Muscle layer of colon (tissue), 2 donors: ENCODE measurements around the gene PPP2R2C.
A peak's percentile ranks its signal among the peaks of the same experiment; 100 is the strongest.

Experiments
- H3K27ac ChIP-seq: one replicate; pipeline ENCODE4 v1.7.0; 2013; ENCODE audit warnings: low read depth, mild to moderate bottlenecking, low read length, moderate library complexity
- H3K27me3 ChIP-seq, 2 donors: one replicate each; pipeline ENCODE4 v1.7.0; 2013; ENCODE audit warnings: low read length in 2 of 2, mild to moderate bottlenecking in 2 of 2; ENCODE audit not compliant: insufficient read depth in 2 of 2, control insufficient read depth in 1 of 2
- H3K36me3 ChIP-seq: one replicate; pipeline ENCODE4 v1.7.0; 2013; ENCODE audit warnings: mild to moderate bottlenecking, low read length; ENCODE audit not compliant: insufficient read depth
- H3K4me1 ChIP-seq: one replicate; pipeline ENCODE4 v1.7.0; 2013; ENCODE audit warnings: mild to moderate bottlenecking, low read length; ENCODE audit not compliant: insufficient read depth
- H3K4me3 ChIP-seq, 2 donors: one replicate each; pipeline ENCODE4 v1.7.0; 2013; ENCODE audit warnings: low read length in 2 of 2, low read depth in 1 of 2, mild to moderate bottlenecking in 1 of 2, moderate library complexity in 1 of 2
- H3K9ac ChIP-seq: one replicate; pipeline ENCODE4 v1.7.0; 2013; ENCODE audit warnings: low read length
- H3K9me3 ChIP-seq: one replicate; pipeline ENCODE4 v1.7.0; 2013; ENCODE audit warnings: mild to moderate bottlenecking, low read length
- donor health status: abdominal sarcoma.
- donor health status: Adenocarcinoma of cecum.

PPP2R2C gene

GRCh38 chr4:6324999-6325787 lies 147.2 kb downstream of the PPP2R2C start:
- Histone ChIP-seq H3K9me3 (no peaks in the 10 kb centered on the region), H3K36me3 (no peaks in the 10 kb centered on the region), H3K9ac (no peak overlapping the region), H3K4me3 (no peak overlapping the region), H3K4me1 (no peaks in the 10 kb centered on the region), H3K27ac (no peak overlapping the region), H3K27me3 (peaks cover 0 to 9% of the 10 kb centered on the region in 2 donors)

DNA sequence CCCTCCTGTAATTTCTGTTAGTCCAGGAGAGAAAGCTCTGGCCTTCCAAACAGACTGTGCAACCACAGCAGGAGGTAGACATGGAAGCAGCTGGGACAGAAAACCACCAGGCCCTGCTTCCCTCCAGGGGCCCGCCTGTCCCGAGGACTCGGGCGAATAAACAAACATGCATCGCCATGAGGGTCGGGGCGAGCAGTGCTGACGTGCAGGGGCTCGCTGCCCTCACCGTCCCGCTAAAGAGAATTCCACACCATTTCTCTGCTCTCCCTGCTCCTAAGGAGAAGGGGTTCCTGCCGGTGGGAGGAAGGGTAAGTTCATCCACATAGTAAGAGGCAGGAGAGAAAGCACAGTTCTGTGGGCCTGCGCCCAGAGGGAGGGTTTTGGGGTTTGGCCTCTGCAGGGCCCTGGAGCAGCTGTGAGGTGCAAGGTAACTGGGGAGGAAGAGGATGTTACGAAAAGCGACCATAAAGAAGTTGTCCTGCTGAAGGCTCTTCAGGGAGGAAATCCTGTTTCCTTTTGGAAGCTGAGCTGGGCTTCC lies 147.9 kb downstream of the PPP2R2C start:
- Histone ChIP-seq H3K9me3 (no peaks in the 10 kb centered on the region), H3K4me3 (no peak overlapping the region), H3K27me3 (peaks cover 0 to 9% of the 10 kb centered on the region in 2 donors), H3K36me3 (no peaks in the 10 kb centered on the region), H3K9ac (no peak overlapping the region), H3K27ac (no peak overlapping the region), H3K4me1 (no peaks in the 10 kb centered on the region)

DNA sequence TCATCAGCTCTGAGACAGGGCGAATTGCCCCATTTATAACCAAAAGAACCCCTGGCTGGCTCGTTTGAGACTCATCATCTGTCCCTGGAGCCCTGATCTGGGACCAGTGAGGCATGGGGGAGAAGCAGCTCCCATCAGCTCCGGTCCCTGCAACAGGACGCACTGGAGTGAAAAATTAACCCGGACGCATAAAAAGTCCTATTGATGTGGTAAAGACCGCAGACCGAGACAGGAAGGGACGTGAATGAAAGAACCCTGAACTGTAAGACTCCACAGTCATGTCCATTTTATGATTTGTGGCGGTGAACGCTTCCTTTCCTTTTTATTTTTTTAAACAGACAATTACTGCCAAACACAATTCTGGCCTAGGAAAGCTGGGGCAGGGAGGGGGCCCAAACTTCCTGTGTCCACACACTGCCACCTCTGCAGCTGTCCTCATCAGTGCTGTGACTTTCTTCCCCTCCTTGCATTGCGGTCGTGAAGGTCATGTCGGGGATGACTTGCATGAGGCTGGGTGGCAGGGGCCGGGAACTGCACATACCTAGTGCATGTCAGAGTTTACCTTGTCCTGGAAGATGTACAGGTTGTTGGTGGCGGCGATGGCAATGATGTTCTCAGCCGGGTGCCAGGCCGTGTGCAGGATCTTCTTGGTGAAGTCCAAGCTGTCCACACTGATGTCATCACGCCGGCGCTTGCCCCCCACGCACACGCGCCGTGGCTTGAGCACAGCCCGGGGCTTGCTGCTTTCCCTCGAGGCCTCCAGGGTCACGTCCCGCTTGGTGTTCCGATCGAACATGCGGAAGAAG lies 149.4 kb downstream of the PPP2R2C start:
- Histone ChIP-seq H3K4me3 (no peak overlapping the region), H3K36me3 (no peaks in the 10 kb centered on the region), H3K27ac (no peak overlapping the region), H3K4me1 (no peaks in the 10 kb centered on the region), H3K9ac (no peak overlapping the region), H3K9me3 (no peaks in the 10 kb centered on the region), H3K27me3 (peaks cover 0 to 7% of the 10 kb centered on the region in 2 donors)

DNA sequence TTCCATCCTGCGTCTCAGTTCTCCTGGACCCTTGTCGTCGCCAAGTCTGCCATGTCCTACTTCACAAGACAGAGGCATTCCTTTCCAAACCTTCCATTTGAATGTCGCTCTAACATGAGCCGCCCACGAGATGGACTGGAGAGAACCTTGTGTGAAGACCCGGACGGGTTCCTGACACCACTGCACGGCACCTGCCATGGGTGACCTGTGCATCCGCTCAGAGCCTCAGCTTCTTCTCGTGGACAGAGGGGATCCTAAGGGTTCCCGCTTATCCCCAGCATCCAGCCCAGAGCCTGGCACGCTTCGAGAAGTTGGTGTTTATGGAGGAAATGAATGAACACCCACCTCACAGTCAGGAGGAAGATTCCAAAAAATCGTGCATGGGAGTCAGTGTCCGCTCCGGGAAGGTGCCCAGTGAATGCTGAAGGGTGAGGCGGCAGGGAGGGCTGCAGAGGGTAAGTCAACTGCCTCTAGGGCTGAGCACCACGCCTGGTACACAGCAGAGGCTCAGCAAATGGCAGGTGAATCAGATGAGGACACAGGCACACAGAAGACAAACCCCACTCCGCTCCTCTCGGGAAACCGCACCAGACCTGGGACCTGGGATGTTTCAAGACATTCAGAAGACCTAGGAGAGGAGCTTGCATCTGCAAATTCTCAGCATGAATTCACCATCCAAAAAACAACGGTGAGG lies 150.2 kb downstream of the PPP2R2C start:
- Histone ChIP-seq H3K9ac (no peak overlapping the region), H3K27ac (no peak overlapping the region), H3K36me3 (no peaks in the 10 kb centered on the region), H3K4me1 (no peaks in the 10 kb centered on the region), H3K4me3 (no peak overlapping the region), H3K9me3 (no peaks in the 10 kb centered on the region), H3K27me3 (no peaks in the 10 kb centered on the region)

GRCh38 chr4:6321361-6321760 lies 151.1 kb downstream of the PPP2R2C start:
- Histone ChIP-seq H3K4me1 (no peaks in the 10 kb centered on the region), H3K36me3 (no peaks in the 10 kb centered on the region), H3K9ac (no peak overlapping the region), H3K27me3 (no peaks in the 10 kb centered on the region), H3K27ac (no peak overlapping the region), H3K4me3 (no peak overlapping the region), H3K9me3 (no peaks in the 10 kb centered on the region)

DNA sequence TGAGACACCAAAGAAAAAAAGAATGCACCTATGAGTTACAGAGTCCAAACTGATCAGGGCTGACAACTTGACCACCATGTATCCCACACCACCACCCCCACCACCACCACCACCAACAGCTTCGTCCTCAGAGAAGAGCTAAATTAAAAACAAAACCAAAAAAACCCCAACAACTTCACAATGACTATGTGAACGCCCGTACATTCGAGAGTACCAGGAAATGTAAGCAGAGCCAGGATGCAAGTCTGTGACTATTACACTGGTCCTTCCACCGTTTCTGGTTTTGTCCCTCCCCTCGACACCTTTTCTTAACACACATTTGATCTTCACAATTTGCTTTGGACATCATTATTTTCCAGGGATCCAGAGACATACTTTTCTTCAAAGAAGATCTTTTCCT lies 151.8 kb downstream of the PPP2R2C start:
- Histone ChIP-seq H3K4me1 (no peaks in the 10 kb centered on the region), H3K9ac (no peak overlapping the region), H3K27me3 (no peaks in the 10 kb centered on the region), H3K4me3 (no peak overlapping the region), H3K27ac (no peak overlapping the region), H3K9me3 (no peaks in the 10 kb centered on the region), H3K36me3 (no peaks in the 10 kb centered on the region)

DNA sequence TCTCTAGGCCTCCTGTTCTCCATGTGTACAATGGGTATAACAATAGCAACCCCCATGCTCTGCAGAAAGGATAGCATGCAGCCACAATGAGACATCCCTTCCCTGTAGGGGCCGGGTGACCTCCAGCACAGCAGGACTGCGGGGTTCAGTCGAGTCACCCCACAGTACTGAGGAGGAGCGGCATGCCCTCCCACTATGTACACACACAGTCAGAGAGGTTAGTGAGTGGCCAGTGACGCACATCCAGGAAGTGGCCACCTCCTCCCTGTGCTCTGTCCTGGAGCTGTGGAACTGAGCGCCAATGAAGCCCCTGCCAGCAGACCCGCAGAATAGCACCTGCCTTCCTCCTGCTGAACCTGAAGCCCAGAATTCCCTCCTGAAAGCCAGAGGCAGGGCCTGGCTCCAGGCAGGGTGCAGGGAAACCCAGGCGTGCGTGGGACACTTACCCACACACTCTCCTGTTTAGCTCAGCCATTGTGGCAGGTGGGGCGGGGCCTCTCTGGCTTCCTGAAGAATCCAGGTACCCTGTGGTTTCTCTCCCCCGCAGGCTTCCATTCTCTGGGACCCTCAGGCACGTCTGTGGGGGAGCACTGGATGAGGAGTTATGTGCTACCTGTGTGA lies 152.8 kb downstream of the PPP2R2C start:
- Histone ChIP-seq H3K27me3 (no peaks in the 10 kb centered on the region), H3K27ac (no peak overlapping the region), H3K36me3 (no peaks in the 10 kb centered on the region), H3K4me1 (no peaks in the 10 kb centered on the region), H3K9ac (no peak overlapping the region), H3K9me3 (no peaks in the 10 kb centered on the region), H3K4me3 (no peak overlapping the region)

DNA sequence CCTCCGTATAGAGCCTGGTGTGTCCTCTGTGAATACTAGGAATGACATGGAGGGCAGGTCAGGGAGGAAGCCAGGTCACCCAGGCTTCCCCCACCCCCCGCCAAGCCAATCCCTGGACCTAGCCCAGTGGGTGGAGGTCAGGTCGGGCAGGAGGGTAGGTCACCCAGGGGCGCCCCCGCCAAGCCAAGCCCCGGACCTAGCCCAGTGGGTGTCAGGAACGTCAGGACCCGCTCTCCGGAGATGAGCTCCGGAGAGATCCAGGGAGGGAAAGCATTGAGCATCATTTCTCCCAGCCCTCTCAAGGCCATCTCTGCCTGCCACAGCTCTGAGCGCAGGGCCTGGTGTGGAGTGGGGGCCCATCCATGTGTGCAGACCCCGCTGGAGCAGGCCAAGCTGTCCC lies 154.2 kb downstream of the PPP2R2C start:
- H3K36me3 ChIP-seq: no peaks in the 10 kb centered on the region
- H3K9ac ChIP-seq: no peak overlapping the region
- H3K4me1 ChIP-seq: no peaks in the 10 kb centered on the region
- H3K4me3 ChIP-seq: no peak overlapping the region
- H3K9me3 ChIP-seq: no peaks in the 10 kb centered on the region
- H3K27ac ChIP-seq: no peak overlapping the region
- H3K27me3 ChIP-seq: no peaks in the 10 kb centered on the region

GRCh38 chr4:6316461-6317003 lies 155.9 kb downstream of the PPP2R2C start:
- no peak overlapping the region for H3K27ac ChIP-seq

DNA sequence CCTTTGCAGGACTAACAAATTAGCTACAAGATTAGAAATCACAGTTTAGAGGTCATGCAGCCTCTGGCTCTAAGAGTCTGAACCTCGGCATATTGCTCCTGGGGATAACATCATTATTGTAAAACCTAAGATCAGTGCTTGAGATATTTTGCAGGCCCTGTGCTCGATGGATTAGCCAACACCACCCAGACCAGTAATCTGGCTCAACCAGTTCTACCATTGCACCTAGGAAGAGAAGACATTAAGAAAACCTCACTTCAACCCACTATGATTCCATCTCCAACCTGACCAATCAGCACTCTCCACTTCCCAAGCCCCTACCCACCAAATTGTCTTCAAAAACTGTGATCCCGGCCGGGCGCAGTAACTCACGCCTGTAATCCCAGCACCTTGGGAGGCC lies 159.2 kb downstream of the PPP2R2C start:
- H3K27me3 ChIP-seq: no peaks in the 10 kb centered on the region
- H3K4me1 ChIP-seq: no peaks in the 10 kb centered on the region
- H3K36me3 ChIP-seq: no peaks in the 10 kb centered on the region
- H3K4me3 ChIP-seq: no peak overlapping the region
- no peaks in the 10 kb centered on the region for H3K9me3 ChIP-seq
- no peak overlapping the region for H3K27ac ChIP-seq
- no peak overlapping the region for H3K9ac ChIP-seq

More at GRCh38 chr4:6316461-6317003, 155.9 kb downstream of the PPP2R2C start:
- Histone ChIP-seq H3K9me3 (no peaks in the 10 kb centered on the region), H3K27me3 (no peaks in the 10 kb centered on the region), H3K36me3 (no peaks in the 10 kb centered on the region), H3K4me1 (no peaks in the 10 kb centered on the region), H3K9ac (no peak overlapping the region), H3K4me3 (no peak overlapping the region)

- Histone ChIP-seq H3K36me3 (no peaks in the 10 kb centered on the region), H3K27ac (no peak overlapping the region), H3K4me3 (peak overlapping the region; percentile 31 to 37), H3K27me3 (no peaks in the 10 kb centered on the region), H3K4me1 (no peaks in the 10 kb centered on the region), H3K9ac (no peak overlapping the region), H3K9me3 (no peaks in the 10 kb centered on the region)
Measured at GRCh38 chr4:6309777-6310176, 162.6 kb downstream of the PPP2R2C start.
